Endothelial cell (in vitro differentiated cells): Measurements from ENCODE around the gene ABHD17B. TPM values are rescaled to one million over a fixed set of nuclear protein-coding genes. Genes with fewer than 3 reads are reported as not detected.

Experiments used
- DNase-seq: peaks from one replicate; pipeline ENCODE4 v3.0.0; 2021; ENCODE audit warnings: low spot score
- H3K27ac Mint-ChIP-seq: one replicate; pipeline ENCODE4 v1.8.0; 2021; ENCODE audit warnings: mixed read lengths, inconsistent platforms; ENCODE audit not compliant: unreplicated experiment
- H3K27me3 Mint-ChIP-seq: one replicate; pipeline ENCODE4 v1.8.0; 2021; ENCODE audit warnings: mild to moderate bottlenecking, moderate library complexity, mixed read lengths, inconsistent platforms; ENCODE audit not compliant: unreplicated experiment
- H3K36me3 Mint-ChIP-seq: one replicate; pipeline ENCODE4 v1.8.0; 2021; ENCODE audit warnings: mild to moderate bottlenecking, low read depth, mixed read lengths, inconsistent platforms; ENCODE audit not compliant: unreplicated experiment
- H3K4me1 Mint-ChIP-seq: one replicate; pipeline ENCODE4 v1.8.0; 2021; ENCODE audit warnings: mild to moderate bottlenecking, mixed read lengths, inconsistent platforms; ENCODE audit not compliant: unreplicated experiment
- H3K4me3 Mint-ChIP-seq: one replicate; pipeline ENCODE4 v1.8.0; 2021; ENCODE audit warnings: mild to moderate bottlenecking, mixed read lengths, inconsistent platforms; ENCODE audit not compliant: unreplicated experiment
- H3K9me3 Mint-ChIP-seq: one replicate; pipeline ENCODE4 v1.8.0; 2021; ENCODE audit warnings: mixed read lengths, inconsistent platforms; ENCODE audit not compliant: unreplicated experiment
- CTCF ChIP-seq: fragments of 200-600 bp; sonication (generic); IDR thresholded peaks from one replicate; pipeline ENCODE4 v1.5.0; 2021; ENCODE audit warnings: antibody characterized with exemption; ENCODE audit not compliant: unreplicated experiment
- total RNA-seq: library from RNA; stranded (reverse); fragmentation: NEBNext Ultra II Directional; extraction: Animal tissue kit (Norgen Biotek cat#: 25700); gene quantifications from one replicate; pipeline ENCODE4 v1.2.1, GENCODE V29; 2021; ENCODE audit not compliant: unreplicated experiment

The ABHD17B gene
- total RNA-seq, 1 donor from 2014 or later, result 32.6 TPM

- H3K27ac Mint-ChIP-seq, result no peak overlapping the region
- H3K4me1 Mint-ChIP-seq, result peaks cover 9% of the 10 kb centered on the region
- H3K9me3 Mint-ChIP-seq, result no peaks in the 10 kb centered on the region
- TF ChIP-seq CTCF, result no peak
- H3K27me3 Mint-ChIP-seq, result no peaks in the 10 kb centered on the region
- DNase-seq, result no peak
- H3K36me3 Mint-ChIP-seq, result peaks cover 11% of the 10 kb centered on the region
- H3K4me3 Mint-ChIP-seq, result no peak overlapping the region
Observed at GRCh38 chr9:71879644-71880174, 31.3 kb downstream of the ABHD17B start.

GRCh38 chr9:71878327-71879274 lies 32.4 kb downstream of the ABHD17B start:
- Mint-ChIP-seq H3K36me3 (no peaks in the 10 kb centered on the region), H3K4me1 (peaks cover 9% of the 10 kb centered on the region), H3K27me3 (no peaks in the 10 kb centered on the region), H3K9me3 (no peaks in the 10 kb centered on the region), H3K4me3 (no peak overlapping the region), H3K27ac (no peak overlapping the region)
- no peak for DNase-seq
- TF ChIP-seq CTCF, result no peak

GRCh38 chr9:71876829-71877228 lies 34.2 kb downstream of the ABHD17B start:
- no peak overlapping the region for H3K27ac Mint-ChIP-seq
- no peak for TF ChIP-seq CTCF
- no peaks in the 10 kb centered on the region for H3K36me3 Mint-ChIP-seq
- H3K9me3 Mint-ChIP-seq, result no peaks in the 10 kb centered on the region
- no peak overlapping the region for H3K4me3 Mint-ChIP-seq
- no peak for DNase-seq
- peaks cover 9% of the 10 kb centered on the region for H3K4me1 Mint-ChIP-seq
- H3K27me3 Mint-ChIP-seq, result no peaks in the 10 kb centered on the region

- Mint-ChIP-seq H3K36me3 (no peaks in the 10 kb centered on the region), H3K27me3 (no peaks in the 10 kb centered on the region), H3K27ac (no peak overlapping the region), H3K4me3 (no peak overlapping the region), H3K9me3 (no peaks in the 10 kb centered on the region), H3K4me1 (peaks cover 9% of the 10 kb centered on the region)
- no peak for DNase-seq
- no peak for TF ChIP-seq CTCF
Observed at GRCh38 chr9:71876106-71876505, 34.9 kb downstream of the ABHD17B start.

GRCh38 chr9:71875345-71875744 lies 35.6 kb downstream of the ABHD17B start:
- DNase-seq, result no peak
- H3K36me3 Mint-ChIP-seq, result no peaks in the 10 kb centered on the region
- no peaks in the 10 kb centered on the region for H3K9me3 Mint-ChIP-seq
- no peak overlapping the region for H3K27ac Mint-ChIP-seq
- H3K27me3 Mint-ChIP-seq, result no peaks in the 10 kb centered on the region
- H3K4me1 Mint-ChIP-seq, result peaks cover 9% of the 10 kb centered on the region
- no peak overlapping the region for H3K4me3 Mint-ChIP-seq
- no peak for TF ChIP-seq CTCF
